GM21367 (cell line): ENCODE measurements around the gene GPATCH2L.

Source experiments
- ATAC-seq: cut with Tn5 transposase; IDR thresholded peaks from one replicate; pipeline ENCODE4 v1.9.1; 2021; ENCODE audit not compliant: unreplicated experiment

Gene GPATCH2L

GRCh38 chr14:76252471-76252870, 100.7 kb downstream of the GPATCH2L start:
- no peak for ATAC-seq

GRCh38 chr14:76253111-76253510, 101.4 kb downstream of the GPATCH2L start:
- no peak for ATAC-seq

GRCh38 chr14:76256545-76256944, 104.8 kb downstream of the GPATCH2L start:
- no peak for ATAC-seq

GRCh38 chr14:76257111-76257803, 105.5 kb downstream of the GPATCH2L start:
- ATAC-seq: no peak

- no peak for ATAC-seq
These were observed 106.2 kb downstream of the GPATCH2L start for GRCh38 chr14:76257842-76258397.

- no peak for ATAC-seq
These were observed 107.5 kb downstream of the GPATCH2L start for GRCh38 chr14:76259029-76259735.

- no peak for ATAC-seq
These were observed 109.0 kb downstream of the GPATCH2L start for GRCh38 chr14:76260749-76261148.

- no peak for ATAC-seq
These were observed 109.7 kb downstream of the GPATCH2L start for GRCh38 chr14:76261371-76261811.

GRCh38 chr14:76262641-76263040, 110.9 kb downstream of the GPATCH2L start:
- no peak for ATAC-seq
